Mesothelial cell of epicardium (in vitro differentiated cells): ENCODE data around the gene DCLK1. TPM values are rescaled to one million over a fixed set of nuclear protein-coding genes. Genes with fewer than 3 reads are reported as not detected.
A peak's percentile ranks its signal among the peaks of the same experiment; 100 is the strongest.

Source experiments
- DNase-seq, 2 experiments: peaks; one replicate each; pipeline ENCODE4 v3.0.0; 2021; ENCODE audit warnings: low spot score in 2 of 2; ENCODE audit not compliant: unreplicated experiment in 2 of 2
- H3K27ac Mint-ChIP-seq: 2 replicates; pipeline ENCODE4 v1.8.0; 2021; ENCODE audit warnings: mixed read lengths
- H3K27me3 Mint-ChIP-seq: 2 replicates; pipeline ENCODE4 v1.8.0; 2021; ENCODE audit warnings: low read depth, mixed read lengths
- H3K36me3 Mint-ChIP-seq: 2 replicates; pipeline ENCODE4 v1.8.0; 2021; ENCODE audit warnings: mixed read lengths
- H3K4me1 Mint-ChIP-seq: 2 replicates; pipeline ENCODE4 v1.8.0; 2021; ENCODE audit warnings: mixed read lengths
- H3K4me3 Mint-ChIP-seq: 2 replicates; pipeline ENCODE4 v1.8.0; 2021; ENCODE audit warnings: mild to moderate bottlenecking, moderate library complexity, mixed read lengths
- H3K9me3 Mint-ChIP-seq: 2 replicates; pipeline ENCODE4 v1.8.0; 2021; ENCODE audit warnings: mixed read lengths
- total RNA-seq: library from RNA; stranded (reverse); gene quantifications from 3 replicates; pipeline ENCODE4 v1.2.1, GENCODE V29; 2021
- TF ChIP-seq, protein P1 (sequence below): fragments of 200-600 bp; sonication (generic); IDR thresholded peaks from one replicate; pipeline ENCODE4 v1.5.0; 2021; ENCODE audit warnings: antibody characterized with exemption; ENCODE audit not compliant: unreplicated experiment

Gene DCLK1
- total RNA-seq, 1 donor from 2014 or later: 21.7 TPM

DNA sequence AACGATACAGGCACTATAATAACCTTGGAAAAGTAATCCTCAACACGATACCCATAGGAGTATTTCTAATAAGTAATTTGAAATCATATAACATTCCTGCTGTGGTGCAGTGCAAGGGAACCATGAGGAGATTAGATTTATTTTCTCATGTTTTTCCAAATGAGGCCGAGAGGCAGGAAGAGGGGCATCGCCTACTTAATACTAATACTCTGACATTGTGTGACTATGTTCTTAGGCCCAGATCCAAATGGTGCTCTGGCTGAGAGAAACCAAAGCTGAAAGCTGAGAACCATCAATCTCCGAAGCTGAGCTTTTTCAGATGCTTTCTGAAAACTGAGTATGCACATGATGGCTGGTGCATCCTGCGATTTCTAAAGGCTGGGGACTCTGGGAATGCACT is 406.7 kb downstream of the DCLK1 start:
- H3K4me3 Mint-ChIP-seq: no peak overlapping the region
- H3K9me3 Mint-ChIP-seq: no peaks in the 10 kb centered on the region
- H3K27me3 Mint-ChIP-seq: no peaks in the 10 kb centered on the region
- no peaks in the 10 kb centered on the region for H3K36me3 Mint-ChIP-seq
- peak in 1 of 2 experiments; percentile 17 for DNase-seq
- H3K27ac Mint-ChIP-seq: no peak overlapping the region
- H3K4me1 Mint-ChIP-seq: peaks cover 28% of the 10 kb centered on the region
- TF ChIP-seq, protein P1, sequence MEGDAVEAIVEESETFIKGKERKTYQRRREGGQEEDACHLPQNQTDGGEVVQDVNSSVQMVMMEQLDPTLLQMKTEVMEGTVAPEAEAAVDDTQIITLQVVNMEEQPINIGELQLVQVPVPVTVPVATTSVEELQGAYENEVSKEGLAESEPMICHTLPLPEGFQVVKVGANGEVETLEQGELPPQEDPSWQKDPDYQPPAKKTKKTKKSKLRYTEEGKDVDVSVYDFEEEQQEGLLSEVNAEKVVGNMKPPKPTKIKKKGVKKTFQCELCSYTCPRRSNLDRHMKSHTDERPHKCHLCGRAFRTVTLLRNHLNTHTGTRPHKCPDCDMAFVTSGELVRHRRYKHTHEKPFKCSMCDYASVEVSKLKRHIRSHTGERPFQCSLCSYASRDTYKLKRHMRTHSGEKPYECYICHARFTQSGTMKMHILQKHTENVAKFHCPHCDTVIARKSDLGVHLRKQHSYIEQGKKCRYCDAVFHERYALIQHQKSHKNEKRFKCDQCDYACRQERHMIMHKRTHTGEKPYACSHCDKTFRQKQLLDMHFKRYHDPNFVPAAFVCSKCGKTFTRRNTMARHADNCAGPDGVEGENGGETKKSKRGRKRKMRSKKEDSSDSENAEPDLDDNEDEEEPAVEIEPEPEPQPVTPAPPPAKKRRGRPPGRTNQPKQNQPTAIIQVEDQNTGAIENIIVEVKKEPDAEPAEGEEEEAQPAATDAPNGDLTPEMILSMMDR: no peak

- H3K36me3 Mint-ChIP-seq: no peaks in the 10 kb centered on the region
- TF ChIP-seq, protein P1: no peak
- no peak overlapping the region for H3K27ac Mint-ChIP-seq
- DNase-seq: no peak
- H3K4me3 Mint-ChIP-seq: no peak overlapping the region
- peaks cover 28% of the 10 kb centered on the region for H3K4me1 Mint-ChIP-seq
- no peaks in the 10 kb centered on the region for H3K27me3 Mint-ChIP-seq
- no peaks in the 10 kb centered on the region for H3K9me3 Mint-ChIP-seq
Observed at GRCh38 chr13:35723821-35724220, 407.4 kb downstream of the DCLK1 start.

DNA sequence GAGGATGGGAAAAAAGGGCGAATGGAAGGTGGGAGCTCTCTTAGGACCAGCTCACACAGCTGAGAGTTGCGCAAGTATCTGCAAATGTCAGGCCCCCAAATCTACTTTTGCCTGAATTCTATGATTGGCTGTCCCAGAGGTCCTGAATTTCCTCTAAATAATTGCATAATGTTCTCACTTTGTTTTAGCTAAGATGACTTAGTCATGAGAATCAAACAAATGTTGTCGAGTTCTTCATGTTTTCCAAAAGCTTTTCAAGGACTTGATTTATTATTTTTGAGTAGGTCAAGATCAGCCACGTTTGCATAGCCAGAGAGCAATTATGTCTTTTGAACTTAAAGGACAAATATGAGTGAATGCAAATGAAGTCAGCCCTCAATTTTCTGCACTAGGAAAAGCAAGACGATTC is 408.1 kb downstream of the DCLK1 start:
- DNase-seq: no peak
- Mint-ChIP-seq H3K9me3 (no peaks in the 10 kb centered on the region), H3K4me1 (peaks cover 28% of the 10 kb centered on the region), H3K27me3 (no peaks in the 10 kb centered on the region), H3K4me3 (no peak overlapping the region), H3K27ac (no peak overlapping the region), H3K36me3 (no peaks in the 10 kb centered on the region)
- TF ChIP-seq, protein P1: no peak

- H3K4me3 Mint-ChIP-seq: no peak overlapping the region
- no peaks in the 10 kb centered on the region for H3K36me3 Mint-ChIP-seq
- H3K27me3 Mint-ChIP-seq: no peaks in the 10 kb centered on the region
- peaks cover 28% of the 10 kb centered on the region for H3K4me1 Mint-ChIP-seq
- H3K9me3 Mint-ChIP-seq: no peaks in the 10 kb centered on the region
- TF ChIP-seq, protein P1: no peak
- no peak for DNase-seq
- H3K27ac Mint-ChIP-seq: no peak overlapping the region
Observed at GRCh38 chr13:35722458-35723052, 408.6 kb downstream of the DCLK1 start.

DNA sequence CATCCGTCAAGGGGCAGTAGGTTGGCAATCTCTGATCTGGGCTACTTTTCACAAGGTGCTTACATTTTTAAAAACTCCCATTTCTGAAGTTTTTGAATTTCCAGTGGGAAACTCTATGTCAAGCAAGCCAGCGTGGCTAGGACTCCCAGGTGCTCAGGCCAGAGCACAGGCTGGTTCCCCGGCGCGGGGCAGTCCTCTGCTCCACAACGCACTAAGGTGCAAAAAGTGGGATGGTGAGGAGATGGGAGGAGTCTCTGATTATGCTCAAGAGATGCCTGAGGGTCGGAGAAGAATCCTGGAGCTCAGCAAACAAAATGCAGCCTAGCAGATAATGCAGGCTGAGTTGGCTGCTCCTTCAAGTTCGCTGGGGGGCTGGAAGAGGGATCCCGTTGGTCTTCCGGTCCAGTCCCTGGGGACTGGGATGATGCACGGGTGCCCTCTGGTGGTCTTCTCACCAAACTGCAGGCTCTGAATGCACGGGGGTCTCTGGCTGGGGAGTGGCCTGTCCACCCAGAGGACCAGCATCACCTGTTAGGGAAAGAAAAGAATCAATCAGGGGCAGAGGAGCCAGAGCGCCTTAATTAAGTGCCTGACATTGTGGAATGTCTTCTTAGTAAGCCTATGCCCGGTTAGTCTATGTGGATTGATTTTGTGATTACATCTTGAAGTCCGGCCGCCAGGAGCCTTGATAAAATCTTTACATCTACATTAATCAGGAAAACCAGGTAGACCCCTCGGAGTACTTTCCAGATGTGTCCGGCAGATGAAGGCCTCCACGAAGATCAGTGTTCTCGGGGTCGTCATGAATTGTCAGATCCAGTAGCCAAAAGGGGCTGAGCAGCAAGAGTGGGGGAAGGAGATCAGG is 410.3 kb downstream of the DCLK1 start:
- peak; percentile 55 to 84 for DNase-seq
- Mint-ChIP-seq H3K9me3 (no peaks in the 10 kb centered on the region), H3K4me1 (peaks cover 28% of the 10 kb centered on the region), H3K4me3 (peak overlapping the region; percentile 52), H3K27ac (no peak overlapping the region), H3K27me3 (no peaks in the 10 kb centered on the region), H3K36me3 (no peaks in the 10 kb centered on the region)
- TF ChIP-seq, protein P1: peak; percentile 95
